ENCODE results near the gene GRPEL1. TPM values are rescaled to one million over a fixed set of nuclear protein-coding genes. Genes with fewer than 3 reads are reported as not detected.

GRPEL1 gene
- total RNA-seq, 1 experiment from 2014 or later: 74.5 TPM

DNA sequence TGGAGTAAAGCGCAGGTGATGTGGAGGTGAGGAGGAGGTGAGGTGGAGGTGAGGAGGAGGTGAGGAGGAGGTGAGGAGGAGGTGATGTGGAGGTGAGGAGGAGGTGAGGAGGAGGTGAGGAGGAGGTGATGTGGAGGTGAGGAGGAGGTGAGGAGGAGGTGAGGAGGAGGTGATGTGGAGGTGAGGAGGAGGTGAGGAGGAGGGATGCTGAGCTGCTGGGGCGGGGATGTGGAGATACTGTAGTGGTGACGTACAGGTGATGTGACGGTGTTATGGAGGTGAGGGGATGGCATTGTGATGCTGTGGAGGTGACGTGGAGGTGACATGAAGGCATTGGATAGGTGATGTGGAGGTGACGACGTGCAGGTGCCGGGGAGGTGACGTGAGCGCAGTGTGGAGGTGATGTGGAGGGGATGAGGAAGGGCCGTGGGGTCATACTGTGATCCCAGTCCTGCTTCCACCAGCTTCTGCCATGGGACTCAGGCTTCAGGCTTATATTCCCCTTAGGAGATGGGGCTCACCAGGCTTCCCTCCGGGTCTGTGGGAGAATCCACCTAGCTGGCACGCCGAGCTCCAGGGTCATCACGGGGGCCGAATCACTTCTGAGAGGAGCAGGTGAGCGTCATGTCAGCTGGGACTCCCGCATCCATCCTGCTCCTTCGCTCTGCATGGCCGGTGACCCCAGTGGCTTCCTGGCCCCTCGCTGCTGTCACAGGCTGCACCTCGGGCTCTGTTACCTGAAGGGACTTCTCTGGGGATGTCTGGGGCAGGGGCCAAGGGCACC, 47.9 kb upstream of the GRPEL1 start:
- H3K9me2 ChIP-seq (replicated peaks; ENCODE audit: low read length): no peaks in the 10 kb centered on the region
- TF ChIP-seq EZH2 (IDR thresholded peaks at IDR 0.05; ENCODE audit: low read length, unreplicated experiment) (no peak), EZH2phosphoT487 (IDR thresholded peaks at IDR 0.05; ENCODE audit: borderline replicate concordance, low read length) (no peak)
- TF ChIP-seq, protein P1, sequence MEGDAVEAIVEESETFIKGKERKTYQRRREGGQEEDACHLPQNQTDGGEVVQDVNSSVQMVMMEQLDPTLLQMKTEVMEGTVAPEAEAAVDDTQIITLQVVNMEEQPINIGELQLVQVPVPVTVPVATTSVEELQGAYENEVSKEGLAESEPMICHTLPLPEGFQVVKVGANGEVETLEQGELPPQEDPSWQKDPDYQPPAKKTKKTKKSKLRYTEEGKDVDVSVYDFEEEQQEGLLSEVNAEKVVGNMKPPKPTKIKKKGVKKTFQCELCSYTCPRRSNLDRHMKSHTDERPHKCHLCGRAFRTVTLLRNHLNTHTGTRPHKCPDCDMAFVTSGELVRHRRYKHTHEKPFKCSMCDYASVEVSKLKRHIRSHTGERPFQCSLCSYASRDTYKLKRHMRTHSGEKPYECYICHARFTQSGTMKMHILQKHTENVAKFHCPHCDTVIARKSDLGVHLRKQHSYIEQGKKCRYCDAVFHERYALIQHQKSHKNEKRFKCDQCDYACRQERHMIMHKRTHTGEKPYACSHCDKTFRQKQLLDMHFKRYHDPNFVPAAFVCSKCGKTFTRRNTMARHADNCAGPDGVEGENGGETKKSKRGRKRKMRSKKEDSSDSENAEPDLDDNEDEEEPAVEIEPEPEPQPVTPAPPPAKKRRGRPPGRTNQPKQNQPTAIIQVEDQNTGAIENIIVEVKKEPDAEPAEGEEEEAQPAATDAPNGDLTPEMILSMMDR (conservative IDR thresholded peaks at IDR 0.05; ENCODE audit: low read depth, low read length): no peak
- H3K4me2 ChIP-seq (ENCODE audit: low read length): no peak overlapping the region
- H3F3A ChIP-seq (ENCODE audit: low read length, unreplicated experiment): no peaks in the 10 kb centered on the region
- no peaks in the 10 kb centered on the region for H3K79me2 ChIP-seq (ENCODE audit: low read length)
- H3K27me3 ChIP-seq (ENCODE audit: low read length): no peaks in the 10 kb centered on the region
- H4K20me1 ChIP-seq (ENCODE audit: low read length): no peaks in the 10 kb centered on the region
- H3K36me3 ChIP-seq (ENCODE audit: low read depth, low read length): no peaks in the 10 kb centered on the region
- no peak overlapping the region for H3K9ac ChIP-seq (ENCODE audit: low read length)
- no peak overlapping the region for H2AFZ ChIP-seq (ENCODE audit: low read length)
- BruUV-seq (replicated peaks): no TSS peak
- CTCF ChIA-PET: no interaction called here
- ATAC-seq (no peak), DNase-seq (no peak)
- no peak overlapping the region for H3K4me3 ChIP-seq (ENCODE audit: low read length)
- POLR2A ChIA-PET (ENCODE audit: unreplicated experiment): no interaction called here
- no peaks in the 10 kb centered on the region for H3K4me1 ChIP-seq (ENCODE audit: insufficient read depth, low read length)
- no peak overlapping the region for H3K27ac ChIP-seq (ENCODE audit: low read length)
- intact Hi-C loops (cut with micrococcal nuclease): no loop called here
- H3K9me3 ChIP-seq (ENCODE audit: low read length): no peaks in the 10 kb centered on the region

DNA sequence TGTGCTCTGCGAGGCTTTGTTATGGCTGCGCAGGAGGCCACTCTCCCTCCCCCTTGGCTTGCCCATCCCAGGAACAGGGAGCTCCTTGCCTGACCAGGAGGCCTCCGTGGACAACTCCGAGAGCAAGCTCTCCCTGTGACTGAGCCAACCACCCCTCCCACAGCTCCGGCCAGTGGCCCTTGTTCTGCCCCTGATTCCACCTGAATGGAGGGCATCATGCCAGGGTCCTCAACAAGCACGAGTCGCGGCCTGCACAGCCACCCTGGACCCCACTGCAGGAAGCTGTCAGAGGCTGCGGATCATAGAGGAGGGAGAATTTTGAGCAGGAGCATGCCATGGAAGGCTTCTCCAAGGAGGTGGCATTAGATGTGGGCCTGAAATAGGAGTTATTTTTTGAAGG, 44.8 kb upstream of the GRPEL1 start:
- H3K79me2 ChIP-seq (ENCODE audit: low read length): no peaks in the 10 kb centered on the region
- BruUV-seq (replicated peaks): no TSS peak
- DNase-seq (no peak), ATAC-seq (no peak)
- ChIA-PET POLR2A (ENCODE audit: unreplicated experiment) (no interaction called here), CTCF (interaction anchor here (0.6 kb wide), 1 partner anchor 169 kb away, joined by 4 read pairs; no protein-coding TSS in a partner anchor)
- H3K4me3 ChIP-seq (ENCODE audit: low read length): no peak overlapping the region
- no peaks in the 10 kb centered on the region for H3K9me3 ChIP-seq (ENCODE audit: low read length)
- intact Hi-C loops (cut with micrococcal nuclease): no loop called here
- H3K4me2 ChIP-seq (ENCODE audit: low read length): no peak overlapping the region
- no peak overlapping the region for H2AFZ ChIP-seq (ENCODE audit: low read length)
- no peaks in the 10 kb centered on the region for H3K4me1 ChIP-seq (ENCODE audit: insufficient read depth, low read length)
- H3K36me3 ChIP-seq (ENCODE audit: low read depth, low read length): no peaks in the 10 kb centered on the region
- H3F3A ChIP-seq (ENCODE audit: low read length, unreplicated experiment): no peaks in the 10 kb centered on the region
- H3K27ac ChIP-seq (ENCODE audit: low read length): no peak overlapping the region
- no peaks in the 10 kb centered on the region for H3K27me3 ChIP-seq (ENCODE audit: low read length)
- H3K9me2 ChIP-seq (replicated peaks; ENCODE audit: low read length): no peaks in the 10 kb centered on the region
- H4K20me1 ChIP-seq (ENCODE audit: low read length): no peaks in the 10 kb centered on the region
- no peak overlapping the region for H3K9ac ChIP-seq (ENCODE audit: low read length)
- TF ChIP-seq EZH2 (IDR thresholded peaks at IDR 0.05; ENCODE audit: low read length, unreplicated experiment): no peak
- TF ChIP-seq, protein P1 (conservative IDR thresholded peaks at IDR 0.05; ENCODE audit: low read depth, low read length): no peak
- no peak for TF ChIP-seq EZH2phosphoT487 (IDR thresholded peaks at IDR 0.05; ENCODE audit: borderline replicate concordance, low read length)

DNA sequence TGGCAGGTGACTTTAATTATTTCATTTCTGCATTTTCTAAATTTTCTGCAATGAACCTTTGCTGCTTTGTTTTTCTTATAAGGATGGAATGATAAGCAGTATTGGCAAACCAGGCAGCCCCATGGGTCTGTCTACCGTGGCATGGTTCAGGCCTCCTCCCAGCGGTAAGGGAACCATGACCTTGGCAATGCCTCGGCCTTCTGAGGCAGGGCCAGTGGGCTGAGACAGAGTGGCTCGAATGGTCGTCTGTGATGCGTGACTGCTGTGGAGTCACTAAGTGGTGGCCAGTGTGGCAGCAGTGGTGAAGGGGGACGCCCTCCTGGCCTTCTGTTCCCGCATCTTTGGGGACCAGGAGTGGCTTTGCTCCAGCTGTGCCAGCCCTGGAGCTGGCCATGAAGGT, 43.6 kb upstream of the GRPEL1 start:
- Histone ChIP-seq H4K20me1 (ENCODE audit: low read length) (no peaks in the 10 kb centered on the region), H3K4me3 (ENCODE audit: low read length) (no peak overlapping the region), H3K4me1 (ENCODE audit: insufficient read depth, low read length) (no peaks in the 10 kb centered on the region), H3K9me2 (replicated peaks; ENCODE audit: low read length) (no peaks in the 10 kb centered on the region), H3F3A (ENCODE audit: low read length, unreplicated experiment) (no peaks in the 10 kb centered on the region), H3K27me3 (ENCODE audit: low read length) (no peaks in the 10 kb centered on the region), H3K27ac (ENCODE audit: low read length) (no peak overlapping the region), H3K9ac (ENCODE audit: low read length) (no peak overlapping the region), H3K4me2 (ENCODE audit: low read length) (no peak overlapping the region), H3K79me2 (ENCODE audit: low read length) (no peaks in the 10 kb centered on the region), H3K9me3 (ENCODE audit: low read length) (no peaks in the 10 kb centered on the region), H3K36me3 (ENCODE audit: low read depth, low read length) (no peaks in the 10 kb centered on the region), H2AFZ (ENCODE audit: low read length) (no peak overlapping the region)
- TF ChIP-seq EZH2 (IDR thresholded peaks at IDR 0.05; ENCODE audit: low read length, unreplicated experiment): no peak
- no peak for TF ChIP-seq EZH2phosphoT487 (IDR thresholded peaks at IDR 0.05; ENCODE audit: borderline replicate concordance, low read length)
- TF ChIP-seq, protein P1 (conservative IDR thresholded peaks at IDR 0.05; ENCODE audit: low read depth, low read length): no peak
- ATAC-seq (no peak), DNase-seq (no peak)
- intact Hi-C loops (cut with micrococcal nuclease): no loop called here
- POLR2A ChIA-PET (ENCODE audit: unreplicated experiment): no interaction called here
- BruUV-seq (replicated peaks): no TSS peak
- CTCF ChIA-PET: no interaction called here
